HCT116 (cell line): ENCODE results near the gene PRLHR. TPM values are rescaled to one million over a fixed set of nuclear protein-coding genes. Genes with fewer than 3 reads are reported as not detected.

Experiments
- ATAC-seq: fragments of 200-7000 bp; cut with Tn5 transposase; 2 replicates; pipeline ENCODE4 v1.9.1; 2020; ENCODE audit warnings: mild to moderate bottlenecking, moderate library complexity
- BruUV-seq: library from RNA; stranded (reverse); fragments of 400-500 nt; replicated peaks from 2 replicates; lab custom pipeline; 2021; lab: Mats Ljungman, UMichigan
- CTCF ChIA-PET: fragments of 300-600 bp; sonication (Branson Sonifier 250); formaldehyde crosslinking; loops from one replicate; lab custom pipeline; 2021; ENCODE audit warnings: antibody characterized with exemption; lab: Charles Lee
- POLR2A ChIA-PET: fragments of 300-600, 350-600 bp; sonication (Branson Sonifier 250); formaldehyde crosslinking; loops from one replicate; lab custom pipeline; 2021; ENCODE audit warnings: antibody characterized with exemption; lab: Charles Lee
- RAD21 ChIA-PET, 2 experiments: fragments of 300-600 bp; sonication (Branson Sonifier 250); formaldehyde crosslinking; loops; one replicate each; lab custom pipeline; 2023; ENCODE audit warnings: low total read pairs in 2 of 2; ENCODE audit not compliant: uncharacterized antibody in 2 of 2, unreplicated experiment in 2 of 2, low non-redundant PET in 1 of 2; lab: Charles Lee
- DNase-seq: peaks from one replicate; pipeline ENCODE4 v3.0.0-alpha.2; 2010; ENCODE audit warnings: low read depth, low spot score
- H2AFZ ChIP-seq: fragments of 200-600 bp; shearing (Covaris generic), sonication (generic); 2 replicates; pipeline ENCODE4 v1.6.1; 2017; ENCODE audit warnings: low read depth, mixed run types, mixed read lengths, antibody characterized with exemption, low read length; ENCODE audit not compliant: poor library complexity, severe bottlenecking
- H3K27ac ChIP-seq: 2 replicates; pipeline ENCODE4 v1.5.1; 2012; ENCODE audit warnings: low read depth, low read length
- H3K27me3 ChIP-seq: fragments of 200-600 bp; sonication (generic); 2 replicates; pipeline ENCODE4 v1.6.1; 2016; ENCODE audit warnings: mixed run types, low read length, mixed read lengths; ENCODE audit not compliant: insufficient read depth
- H3K36me3 ChIP-seq, 2 experiments: fragments of 200-500 bp in 1 of 2; fragments of 200-600 bp in 1 of 2; sonication (Bioruptor generic) in 1 of 2; sonication (generic) in 1 of 2; 2 replicates each; pipeline versions ENCODE4 v1.5.1 to v1.6.1; 2014 to 2016; ENCODE audit warnings: low read length in 2 of 2, inconsistent platforms in 1 of 2, mixed read lengths in 1 of 2, mixed run types in 1 of 2; ENCODE audit not compliant: insufficient read depth in 2 of 2, control insufficient read depth in 1 of 2
- H3K4me1 ChIP-seq, 2 experiments: fragments of 200-600 bp in 1 of 2; sonication (generic) in 1 of 2; 2 replicates each; pipeline versions ENCODE4 v1.5.1 to v1.6.1; 2012 to 2017; ENCODE audit warnings: low read length in 2 of 2, inconsistent platforms in 1 of 2, mild to moderate bottlenecking in 1 of 2, mixed read lengths in 1 of 2, mixed run types in 1 of 2, moderate library complexity in 1 of 2; ENCODE audit not compliant: insufficient read depth in 2 of 2, control insufficient read depth in 1 of 2
- H3K4me2 ChIP-seq: fragments of 200-600 bp; sonication (generic); 2 replicates; pipeline ENCODE4 v1.6.1; 2017; ENCODE audit warnings: mixed run types, low read length, mixed read lengths
- H3K4me3 ChIP-seq, 2 experiments: fragments of 200-600 bp in 1 of 2; sonication (generic) in 1 of 2; replicated peaks in 1 of 2; 2 replicates each; pipeline ENCODE4 v1.5.1; 2011 to 2016; ENCODE audit warnings: low read length in 2 of 2, control low read depth in 1 of 2, low read depth in 1 of 2, mild to moderate bottlenecking in 1 of 2, mixed read lengths in 1 of 2, mixed run types in 1 of 2
- H3K79me2 ChIP-seq: fragments of 200-600 bp; sonication (generic); 2 replicates; pipeline ENCODE4 v1.6.1; 2017; ENCODE audit warnings: mild to moderate bottlenecking, mixed run types, low read length, moderate library complexity, mixed read lengths; ENCODE audit not compliant: insufficient read depth
- H3K9ac ChIP-seq: fragments of 200-600 bp; sonication (generic); 2 replicates; pipeline ENCODE4 v1.6.1; 2016; ENCODE audit warnings: low read length, mixed read lengths
- H3K9me2 ChIP-seq: fragments of 200-600 bp; sonication (generic), shearing (Covaris generic); 2 replicates; pipeline ENCODE4 v1.6.1; 2017; ENCODE audit warnings: mixed run types, mild to moderate bottlenecking, moderate library complexity; ENCODE audit not compliant: insufficient read depth
- H3K9me3 ChIP-seq, 2 experiments: fragments of 200-500 bp in 1 of 2; fragments of 200-600 bp in 1 of 2; sonication (Bioruptor generic) in 1 of 2; sonication (generic) in 1 of 2; 2 replicates each; pipeline ENCODE4 v1.6.1; 2014 to 2017; ENCODE audit warnings: low read length in 2 of 2, mixed read lengths in 2 of 2, inconsistent platforms in 1 of 2, low read depth in 1 of 2, mild to moderate bottlenecking in 1 of 2, mixed run types in 1 of 2, moderate library complexity in 1 of 2; ENCODE audit not compliant: control insufficient read depth in 1 of 2, insufficient read depth in 1 of 2
- H4K20me1 ChIP-seq: fragments of 200-600 bp; sonication (generic), shearing (Covaris generic); 2 replicates; pipeline ENCODE4 v1.6.1; 2017; ENCODE audit warnings: mixed run types, mild to moderate bottlenecking, moderate library complexity; ENCODE audit not compliant: insufficient read depth
- CBX3 ChIP-seq: IDR thresholded peaks from 2 replicates; pipeline ENCODE4 v1.6.1; 2012; ENCODE audit warnings: low read depth
- CEBPB ChIP-seq: IDR thresholded peaks from 2 replicates; pipeline ENCODE4 v1.6.1; 2012; ENCODE audit warnings: low read depth
- EGR1 ChIP-seq: IDR thresholded peaks from 2 replicates; pipeline ENCODE4 v1.6.1; 2012; ENCODE audit warnings: low read depth
- EZH2phosphoT487 ChIP-seq: fragments of 200-600 bp; IDR thresholded peaks from 2 replicates; pipeline ENCODE4 v1.6.1; 2018; ENCODE audit warnings: antibody characterized with exemption, borderline replicate concordance
- FOSL1 ChIP-seq: IDR thresholded peaks from 2 replicates; pipeline ENCODE4 v1.6.1; 2012; ENCODE audit warnings: low read depth
- JUND ChIP-seq: IDR thresholded peaks from 2 replicates; pipeline ENCODE4 v1.6.1; 2012
- POLR2AphosphoS5 ChIP-seq: IDR thresholded peaks from 2 replicates; pipeline ENCODE4 v1.6.1; 2011; ENCODE audit warnings: mild to moderate bottlenecking, low read depth, low read length, moderate library complexity
- SP1 ChIP-seq: IDR thresholded peaks from 2 replicates; pipeline ENCODE4 v1.6.1; 2012; ENCODE audit warnings: low read depth
- SRF ChIP-seq: IDR thresholded peaks from 2 replicates; pipeline ENCODE4 v1.6.1; 2012; ENCODE audit warnings: low read depth
- YY1 ChIP-seq: IDR thresholded peaks from 2 replicates; pipeline ENCODE4 v1.6.1; 2011; ENCODE audit warnings: low read length, low read depth, moderate library complexity, mild to moderate bottlenecking; ENCODE audit not compliant: insufficient replicate concordance; ENCODE audit errors: extremely low read depth
- ZFX ChIP-seq: fragments of 450-650 bp; IDR thresholded peaks from 2 replicates; pipeline ENCODE4 v1.6.1; 2017
- intact Hi-C: fragments of 100-400 bp; cut with micrococcal nuclease; formaldehyde crosslinking; loops from 2 replicates; pipeline ENCODE4 v1.10.0; 2022
- total RNA-seq: library from RNA; stranded (reverse); gene quantifications from one replicate; pipeline ENCODE4 v1.2.1, GENCODE V29; 2021; ENCODE audit not compliant: unreplicated experiment
- TF ChIP-seq, protein P1 (sequence below): IDR thresholded peaks from 2 replicates; pipeline ENCODE4 v1.6.1; 2012; ENCODE audit warnings: low read depth
- TF ChIP-seq, protein P2 (sequence below): IDR thresholded peaks from 2 replicates; pipeline ENCODE4 v1.6.1; 2011; ENCODE audit warnings: mild to moderate bottlenecking, low read length, moderate library complexity; ENCODE audit not compliant: insufficient replicate concordance; ENCODE audit errors: extremely low read depth
- TF ChIP-seq, protein P3 (sequence below), 3 experiments: fragments of 200-600 bp in 1 of 3; sonication (generic) in 1 of 3; IDR thresholded peaks in 2 of 3; conservative IDR thresholded peaks in 1 of 3; 2 replicates each; pipeline ENCODE4 v1.5.1; 2012 to 2017; ENCODE audit warnings: low read depth in 2 of 3, low read length in 2 of 3, antibody characterized with exemption in 1 of 3, borderline replicate concordance in 1 of 3, control low read depth in 1 of 3, mild to moderate bottlenecking in 1 of 3, mixed read lengths in 1 of 3, mixed run types in 1 of 3, moderate library complexity in 1 of 3; ENCODE audit not compliant: insufficient read depth in 1 of 3
- TF ChIP-seq, protein P4 (sequence below): IDR thresholded peaks from 2 replicates; pipeline ENCODE4 v1.6.1; 2012

PRLHR gene
- total RNA-seq, 1 experiment from 2014 or later, result not detected

DNA sequence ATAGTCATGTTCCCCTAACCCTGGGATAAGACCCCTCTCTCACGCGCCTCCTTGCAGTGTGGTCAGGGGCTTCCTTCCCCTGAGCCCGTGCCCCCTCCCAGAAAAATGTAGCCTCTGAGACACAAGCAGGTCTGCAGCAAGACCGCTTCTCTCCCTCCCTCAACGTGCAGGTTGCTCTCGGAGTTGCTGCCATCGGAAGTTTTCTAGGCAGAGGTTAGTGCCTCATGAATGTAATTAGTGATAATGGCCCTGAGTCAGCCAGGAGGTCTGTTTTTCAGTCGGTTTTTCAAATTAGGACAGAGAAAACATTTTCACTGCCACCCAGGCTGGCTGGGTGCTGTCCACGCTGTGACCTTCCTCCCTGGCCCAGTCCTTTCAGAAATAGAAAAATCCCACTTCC, 43.2 kb upstream of the PRLHR start:
- RAD21 ChIA-PET, result no interaction called here
- Histone ChIP-seq H3K4me1 (no peaks in the 10 kb centered on the region), H3K9ac (no peak overlapping the region), H3K4me2 (no peak overlapping the region), H4K20me1 (no peaks in the 10 kb centered on the region), H3K9me2 (no peaks in the 10 kb centered on the region), H3K27me3 (peaks cover 42% of the 10 kb centered on the region; the same call in 1 of the 2 replicates), H3K36me3 (no peaks in the 10 kb centered on the region), H3K27ac (no peak overlapping the region), H3K79me2 (no peaks in the 10 kb centered on the region)
- CTCF ChIA-PET, result no interaction called here
- no peak for DNase-seq
- no TSS peak for BruUV-seq
- POLR2A ChIA-PET, result no interaction called here
- TF ChIP-seq, protein P1, sequence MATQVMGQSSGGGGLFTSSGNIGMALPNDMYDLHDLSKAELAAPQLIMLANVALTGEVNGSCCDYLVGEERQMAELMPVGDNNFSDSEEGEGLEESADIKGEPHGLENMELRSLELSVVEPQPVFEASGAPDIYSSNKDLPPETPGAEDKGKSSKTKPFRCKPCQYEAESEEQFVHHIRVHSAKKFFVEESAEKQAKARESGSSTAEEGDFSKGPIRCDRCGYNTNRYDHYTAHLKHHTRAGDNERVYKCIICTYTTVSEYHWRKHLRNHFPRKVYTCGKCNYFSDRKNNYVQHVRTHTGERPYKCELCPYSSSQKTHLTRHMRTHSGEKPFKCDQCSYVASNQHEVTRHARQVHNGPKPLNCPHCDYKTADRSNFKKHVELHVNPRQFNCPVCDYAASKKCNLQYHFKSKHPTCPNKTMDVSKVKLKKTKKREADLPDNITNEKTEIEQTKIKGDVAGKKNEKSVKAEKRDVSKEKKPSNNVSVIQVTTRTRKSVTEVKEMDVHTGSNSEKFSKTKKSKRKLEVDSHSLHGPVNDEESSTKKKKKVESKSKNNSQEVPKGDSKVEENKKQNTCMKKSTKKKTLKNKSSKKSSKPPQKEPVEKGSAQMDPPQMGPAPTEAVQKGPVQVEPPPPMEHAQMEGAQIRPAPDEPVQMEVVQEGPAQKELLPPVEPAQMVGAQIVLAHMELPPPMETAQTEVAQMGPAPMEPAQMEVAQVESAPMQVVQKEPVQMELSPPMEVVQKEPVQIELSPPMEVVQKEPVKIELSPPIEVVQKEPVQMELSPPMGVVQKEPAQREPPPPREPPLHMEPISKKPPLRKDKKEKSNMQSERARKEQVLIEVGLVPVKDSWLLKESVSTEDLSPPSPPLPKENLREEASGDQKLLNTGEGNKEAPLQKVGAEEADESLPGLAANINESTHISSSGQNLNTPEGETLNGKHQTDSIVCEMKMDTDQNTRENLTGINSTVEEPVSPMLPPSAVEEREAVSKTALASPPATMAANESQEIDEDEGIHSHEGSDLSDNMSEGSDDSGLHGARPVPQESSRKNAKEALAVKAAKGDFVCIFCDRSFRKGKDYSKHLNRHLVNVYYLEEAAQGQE, result no peak
- TF ChIP-seq JUND (no peak), EZH2phosphoT487 (no peak), CEBPB (no peak), EGR1 (no peak), ZFX (no peak), CBX3 (no peak), SRF (no peak), POLR2AphosphoS5 (no peak), SP1 (no peak), FOSL1 (no peak), YY1 (no peak)
- TF ChIP-seq, protein P2, sequence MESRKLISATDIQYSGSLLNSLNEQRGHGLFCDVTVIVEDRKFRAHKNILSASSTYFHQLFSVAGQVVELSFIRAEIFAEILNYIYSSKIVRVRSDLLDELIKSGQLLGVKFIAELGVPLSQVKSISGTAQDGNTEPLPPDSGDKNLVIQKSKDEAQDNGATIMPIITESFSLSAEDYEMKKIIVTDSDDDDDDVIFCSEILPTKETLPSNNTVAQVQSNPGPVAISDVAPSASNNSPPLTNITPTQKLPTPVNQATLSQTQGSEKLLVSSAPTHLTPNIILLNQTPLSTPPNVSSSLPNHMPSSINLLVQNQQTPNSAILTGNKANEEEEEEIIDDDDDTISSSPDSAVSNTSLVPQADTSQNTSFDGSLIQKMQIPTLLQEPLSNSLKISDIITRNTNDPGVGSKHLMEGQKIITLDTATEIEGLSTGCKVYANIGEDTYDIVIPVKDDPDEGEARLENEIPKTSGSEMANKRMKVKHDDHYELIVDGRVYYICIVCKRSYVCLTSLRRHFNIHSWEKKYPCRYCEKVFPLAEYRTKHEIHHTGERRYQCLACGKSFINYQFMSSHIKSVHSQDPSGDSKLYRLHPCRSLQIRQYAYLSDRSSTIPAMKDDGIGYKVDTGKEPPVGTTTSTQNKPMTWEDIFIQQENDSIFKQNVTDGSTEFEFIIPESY, result no peak
- TF ChIP-seq, protein P3, sequence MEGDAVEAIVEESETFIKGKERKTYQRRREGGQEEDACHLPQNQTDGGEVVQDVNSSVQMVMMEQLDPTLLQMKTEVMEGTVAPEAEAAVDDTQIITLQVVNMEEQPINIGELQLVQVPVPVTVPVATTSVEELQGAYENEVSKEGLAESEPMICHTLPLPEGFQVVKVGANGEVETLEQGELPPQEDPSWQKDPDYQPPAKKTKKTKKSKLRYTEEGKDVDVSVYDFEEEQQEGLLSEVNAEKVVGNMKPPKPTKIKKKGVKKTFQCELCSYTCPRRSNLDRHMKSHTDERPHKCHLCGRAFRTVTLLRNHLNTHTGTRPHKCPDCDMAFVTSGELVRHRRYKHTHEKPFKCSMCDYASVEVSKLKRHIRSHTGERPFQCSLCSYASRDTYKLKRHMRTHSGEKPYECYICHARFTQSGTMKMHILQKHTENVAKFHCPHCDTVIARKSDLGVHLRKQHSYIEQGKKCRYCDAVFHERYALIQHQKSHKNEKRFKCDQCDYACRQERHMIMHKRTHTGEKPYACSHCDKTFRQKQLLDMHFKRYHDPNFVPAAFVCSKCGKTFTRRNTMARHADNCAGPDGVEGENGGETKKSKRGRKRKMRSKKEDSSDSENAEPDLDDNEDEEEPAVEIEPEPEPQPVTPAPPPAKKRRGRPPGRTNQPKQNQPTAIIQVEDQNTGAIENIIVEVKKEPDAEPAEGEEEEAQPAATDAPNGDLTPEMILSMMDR (IDR thresholded peaks at IDR 0.05 in 2 of 3, conservative IDR thresholded peaks at IDR 0.05 in 1 of 3; ENCODE audit: borderline replicate concordance in 1 of 3, insufficient read depth in 1 of 3, low read depth in 2 of 3, low read length in 2 of 3), result no peak
- TF ChIP-seq, protein P4, sequence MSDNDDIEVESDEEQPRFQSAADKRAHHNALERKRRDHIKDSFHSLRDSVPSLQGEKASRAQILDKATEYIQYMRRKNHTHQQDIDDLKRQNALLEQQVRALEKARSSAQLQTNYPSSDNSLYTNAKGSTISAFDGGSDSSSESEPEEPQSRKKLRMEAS, result no peak
- TF ChIP-seq, all 23 proteins: peak for 0
- intact Hi-C loops, result no loop called here
- H2AFZ ChIP-seq, result no peak overlapping the region
- peaks cover 0 to 4% of the 10 kb centered on the region in 2 experiments; a peak in 2 of 4 replicates for H3K9me3 ChIP-seq
- ATAC-seq, result no peak
- no peak overlapping the region for H3K4me3 ChIP-seq
